A673 (cell line): Measurements from ENCODE around the gene MICOS13.

ENCODE experiments used
- EZH2 ChIP-seq: fragments of 200-600 bp; sonication (generic); IDR thresholded peaks from 2 replicates; pipeline ENCODE4 v1.6.1; 2017; ENCODE audit warnings: borderline replicate concordance, low read depth, mild to moderate bottlenecking, mixed read lengths, antibody characterized with exemption, low read length; ENCODE audit not compliant: poor library complexity, severe bottlenecking
- TF ChIP-seq, protein P1 (sequence below): fragments of 300-800, 200-600 bp; sonication (generic); conservative IDR thresholded peaks from 2 replicates; pipeline ENCODE4 v1.5.1; 2017; ENCODE audit warnings: low read depth, mild to moderate bottlenecking, antibody characterized with exemption, low read length, moderate library complexity, mixed read lengths

GRCh38 chr19:5643060-5643459 lies 37.3 kb downstream of the MICOS13 start:
- TF ChIP-seq, protein P1, sequence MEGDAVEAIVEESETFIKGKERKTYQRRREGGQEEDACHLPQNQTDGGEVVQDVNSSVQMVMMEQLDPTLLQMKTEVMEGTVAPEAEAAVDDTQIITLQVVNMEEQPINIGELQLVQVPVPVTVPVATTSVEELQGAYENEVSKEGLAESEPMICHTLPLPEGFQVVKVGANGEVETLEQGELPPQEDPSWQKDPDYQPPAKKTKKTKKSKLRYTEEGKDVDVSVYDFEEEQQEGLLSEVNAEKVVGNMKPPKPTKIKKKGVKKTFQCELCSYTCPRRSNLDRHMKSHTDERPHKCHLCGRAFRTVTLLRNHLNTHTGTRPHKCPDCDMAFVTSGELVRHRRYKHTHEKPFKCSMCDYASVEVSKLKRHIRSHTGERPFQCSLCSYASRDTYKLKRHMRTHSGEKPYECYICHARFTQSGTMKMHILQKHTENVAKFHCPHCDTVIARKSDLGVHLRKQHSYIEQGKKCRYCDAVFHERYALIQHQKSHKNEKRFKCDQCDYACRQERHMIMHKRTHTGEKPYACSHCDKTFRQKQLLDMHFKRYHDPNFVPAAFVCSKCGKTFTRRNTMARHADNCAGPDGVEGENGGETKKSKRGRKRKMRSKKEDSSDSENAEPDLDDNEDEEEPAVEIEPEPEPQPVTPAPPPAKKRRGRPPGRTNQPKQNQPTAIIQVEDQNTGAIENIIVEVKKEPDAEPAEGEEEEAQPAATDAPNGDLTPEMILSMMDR: no peak
- no peak for TF ChIP-seq EZH2
